Heart right ventricle (tissue), 16 donors: ENCODE results near the gene SENP5. TPM values are rescaled to one million over a fixed set of nuclear protein-coding genes. Genes with fewer than 3 reads are reported as not detected.

Experiments
- ATAC-seq, 8 donors: fragments of 200-7000 bp; cut with Tn5 transposase; one replicate each; pipeline ENCODE4 v1.9.1; 2020; ENCODE audit warnings: mild to moderate bottlenecking in 8 of 8, moderate library complexity in 8 of 8, moderate number of reproducible peaks in 1 of 8
- DNase-seq, 2 donors: peaks; one replicate each; pipeline ENCODE4 v3.0.0-alpha.2; 2020
- H3K27ac ChIP-seq, 10 donors: fragments of 200-600 bp; sonication (generic) in 2 of 10; one replicate each; pipeline versions ENCODE4 v1.5.0 to v1.8.0; 2020 to 2022; ENCODE audit warnings: mild to moderate bottlenecking in 3 of 10
- H3K27me3 ChIP-seq, 7 donors: fragments of 200-600 bp; one replicate each; pipeline ENCODE4 v1.8.0; 2021 to 2022; ENCODE audit warnings: mild to moderate bottlenecking in 2 of 7
- H3K36me3 ChIP-seq, 9 donors: fragments of 200-600 bp; sonication (generic) in 1 of 9; one replicate each; pipeline versions ENCODE4 v1.5.0 to v1.8.0; 2020 to 2022; ENCODE audit warnings: mild to moderate bottlenecking in 2 of 9
- H3K4me1 ChIP-seq, 9 donors: fragments of 200-600 bp; sonication (generic) in 1 of 9; one replicate each; pipeline versions ENCODE4 v1.5.0 to v1.8.0; 2020 to 2022; ENCODE audit warnings: mild to moderate bottlenecking in 4 of 9
- H3K4me3 ChIP-seq, 10 donors: fragments of 200-600 bp; sonication (generic) in 2 of 10; one replicate each; pipeline versions ENCODE4 v1.5.0 to v1.8.0; 2020 to 2022; ENCODE audit warnings: mild to moderate bottlenecking in 7 of 10, moderate library complexity in 2 of 10
- H3K9me3 ChIP-seq, 11 donors: fragments of 200-600 bp in 10 of 11; sonication (generic) in 2 of 11; one replicate each; pipeline versions ENCODE4 v1.5.0 to v1.8.0; 2013 to 2022; ENCODE audit warnings: mild to moderate bottlenecking in 2 of 11, control low read depth in 1 of 11, moderate library complexity in 1 of 11
- WGBS, 2 donors: extraction: QIAGEN DNeasy Blood & Tissue Kit; methylation state at CpG; one replicate each; pipeline ENCODE4 v1.1.7; 2013; ENCODE audit warnings: inconsistent platforms in 1 of 2; 5-methylcytosine and 5-hydroxymethylcytosine counted together
- intact Hi-C, 10 donors: fragments of 100-400 bp; cut with DNase I; formaldehyde crosslinking; loops; one replicate each; pipeline versions ENCODE4 v1.11.1 to v1.14.2; 2022
- polyA plus RNA-seq, 2 donors: library from polyadenylated mRNA; stranded (reverse); fragments of 200-250 nt; gene quantifications; one replicate each; pipeline ENCODE4 v1.2.3, GENCODE V29; 2013
- total RNA-seq, 10 donors: library from RNA; stranded (reverse); fragmentation: NEBNext Ultra II Directional in 3 of 10; extraction: Animal tissue kit (Norgen Biotek cat#: 25700) in 3 of 10; gene quantifications; one replicate each; pipeline versions ENCODE4 v1.2.1 to v1.2.4, GENCODE V29; 2021 to 2023
- TF ChIP-seq, protein P1 (sequence below), 9 donors: fragments of 200-600 bp; sonication (generic) in 2 of 9; IDR thresholded peaks; one replicate each; pipeline versions ENCODE4 v1.5.0 to v1.8.0; 2021 to 2022; ENCODE audit warnings: antibody characterized with exemption in 9 of 9, mild to moderate bottlenecking in 5 of 9, moderate library complexity in 1 of 9
- donor health status: Arrhythmogenic right ventricular cardiomyopathy.
- donor health status: ischemic (EF 13 %, LVEDD 7.1; RV severe dilation, severe dysfunction).
- donor health status: healthy with polysubstance abuse.
- donor health status: DM: no; HTN: yes; CAD: no.
- donor health status: DM: no; HTN: no; CAD: no.
- donor health status: ischemic (EF 25% LVEDD 6.9; RV normal size, moderate dysfunction).
- donor health status: ischemic (EF 25% LVEDD 5.7; RV mildly dilated, moderate dysfunction).
- donor health status: healthy.
- donor health status: DM: yes; HTN: yes; CAD: no.
- donor health status: Ischemic cardiomyopathy.
- donor health status: ischemic (EF 35%, LVEDD 5.7; RV mildly dilated, moderate dysfunction).
- donor health status: nonischemic (EF 11% LVEDD 7.7; RV severe dilation, severe dysfunction).
- donor health status: DM: yes; HTN: yes; CAD: no.
- donor health status: PGD.
- donor health status: ischemic (EF 29% LVEDD 5.4; RV normal size, mild dysfunction).
- donor health status: nonischemic (EF 23%, LVEDD 6.1; RV moderate dilation, normal function).

SENP5 gene
- total and polyA plus RNA-seq, 12 donors = 5.8 to 24.9 (median 20.3) TPM

DNA sequence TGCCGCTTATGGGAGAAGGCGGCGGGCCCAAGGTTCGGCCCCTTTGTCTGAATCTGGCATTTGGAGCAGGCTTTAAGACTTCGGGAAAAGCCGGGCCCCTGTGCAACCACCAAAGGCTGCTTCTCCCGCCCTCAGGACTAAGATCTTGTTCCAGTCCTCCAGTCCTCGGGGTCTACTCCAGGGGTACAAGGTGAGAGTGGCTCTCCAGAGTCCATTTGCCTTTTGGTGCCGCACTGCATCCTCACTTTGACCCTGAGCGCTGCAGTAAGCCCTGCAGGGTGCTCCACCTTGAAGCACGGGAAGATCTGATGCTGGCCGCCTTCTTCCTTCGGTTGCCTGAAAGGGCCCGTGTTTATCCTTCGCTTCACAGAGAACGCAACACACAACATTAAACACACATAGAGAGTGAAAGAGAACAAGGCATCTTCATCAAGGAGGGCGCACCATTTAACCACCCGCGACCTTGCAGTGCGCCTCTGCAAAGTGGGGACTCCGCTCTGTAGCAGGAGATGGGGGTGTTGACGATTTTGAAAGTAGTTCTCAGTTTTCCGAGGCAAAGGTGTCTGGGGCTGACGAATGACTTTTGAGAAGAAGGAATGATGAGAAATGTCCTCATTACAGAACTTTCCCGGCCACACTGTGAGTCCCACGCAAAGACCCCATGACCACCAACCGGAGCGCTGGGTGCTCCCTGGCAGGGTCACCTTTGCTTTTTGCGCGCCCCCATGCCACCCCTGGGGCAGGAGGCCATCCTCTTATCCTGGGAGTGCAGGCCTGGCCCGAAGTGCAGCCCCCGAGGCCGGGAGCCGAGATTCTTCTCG, 99.9 kb downstream of the SENP5 start:
- 60 to 69% methylated on average over 35 of the region's 35 CpGs for WGBS, 2 donors
- no peaks in the 10 kb centered on the region for H3K27me3 ChIP-seq
- ATAC-seq (peak in 1 of 8 donors; percentile 8), DNase-seq (no peak)
- H3K4me1 ChIP-seq = peaks cover 5 to 18% (median 11%) of the 10 kb centered on the region in 9 donors
- peak overlapping the region; percentile 77 to 99 (median 87) for H3K4me3 ChIP-seq
- TF ChIP-seq, protein P1, sequence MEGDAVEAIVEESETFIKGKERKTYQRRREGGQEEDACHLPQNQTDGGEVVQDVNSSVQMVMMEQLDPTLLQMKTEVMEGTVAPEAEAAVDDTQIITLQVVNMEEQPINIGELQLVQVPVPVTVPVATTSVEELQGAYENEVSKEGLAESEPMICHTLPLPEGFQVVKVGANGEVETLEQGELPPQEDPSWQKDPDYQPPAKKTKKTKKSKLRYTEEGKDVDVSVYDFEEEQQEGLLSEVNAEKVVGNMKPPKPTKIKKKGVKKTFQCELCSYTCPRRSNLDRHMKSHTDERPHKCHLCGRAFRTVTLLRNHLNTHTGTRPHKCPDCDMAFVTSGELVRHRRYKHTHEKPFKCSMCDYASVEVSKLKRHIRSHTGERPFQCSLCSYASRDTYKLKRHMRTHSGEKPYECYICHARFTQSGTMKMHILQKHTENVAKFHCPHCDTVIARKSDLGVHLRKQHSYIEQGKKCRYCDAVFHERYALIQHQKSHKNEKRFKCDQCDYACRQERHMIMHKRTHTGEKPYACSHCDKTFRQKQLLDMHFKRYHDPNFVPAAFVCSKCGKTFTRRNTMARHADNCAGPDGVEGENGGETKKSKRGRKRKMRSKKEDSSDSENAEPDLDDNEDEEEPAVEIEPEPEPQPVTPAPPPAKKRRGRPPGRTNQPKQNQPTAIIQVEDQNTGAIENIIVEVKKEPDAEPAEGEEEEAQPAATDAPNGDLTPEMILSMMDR (IDR thresholded peaks at IDR 0.05) = no peak
- intact Hi-C loops = loop anchor here in 5 of 10 donors (2.0 to 10.0 kb wide), 4 partner anchors 25 to 423 kb away; partner anchors contain the start of gene NCBP2 (in 1 of the 5)
- H3K27ac ChIP-seq = peak overlapping the region in 4 of 10 donors; percentile 46 to 83 (median 55)
- H3K36me3 ChIP-seq = peaks cover 0 to 12% (median 0%) of the 10 kb centered on the region in 9 donors
- H3K9me3 ChIP-seq = no peaks in the 10 kb centered on the region

DNA sequence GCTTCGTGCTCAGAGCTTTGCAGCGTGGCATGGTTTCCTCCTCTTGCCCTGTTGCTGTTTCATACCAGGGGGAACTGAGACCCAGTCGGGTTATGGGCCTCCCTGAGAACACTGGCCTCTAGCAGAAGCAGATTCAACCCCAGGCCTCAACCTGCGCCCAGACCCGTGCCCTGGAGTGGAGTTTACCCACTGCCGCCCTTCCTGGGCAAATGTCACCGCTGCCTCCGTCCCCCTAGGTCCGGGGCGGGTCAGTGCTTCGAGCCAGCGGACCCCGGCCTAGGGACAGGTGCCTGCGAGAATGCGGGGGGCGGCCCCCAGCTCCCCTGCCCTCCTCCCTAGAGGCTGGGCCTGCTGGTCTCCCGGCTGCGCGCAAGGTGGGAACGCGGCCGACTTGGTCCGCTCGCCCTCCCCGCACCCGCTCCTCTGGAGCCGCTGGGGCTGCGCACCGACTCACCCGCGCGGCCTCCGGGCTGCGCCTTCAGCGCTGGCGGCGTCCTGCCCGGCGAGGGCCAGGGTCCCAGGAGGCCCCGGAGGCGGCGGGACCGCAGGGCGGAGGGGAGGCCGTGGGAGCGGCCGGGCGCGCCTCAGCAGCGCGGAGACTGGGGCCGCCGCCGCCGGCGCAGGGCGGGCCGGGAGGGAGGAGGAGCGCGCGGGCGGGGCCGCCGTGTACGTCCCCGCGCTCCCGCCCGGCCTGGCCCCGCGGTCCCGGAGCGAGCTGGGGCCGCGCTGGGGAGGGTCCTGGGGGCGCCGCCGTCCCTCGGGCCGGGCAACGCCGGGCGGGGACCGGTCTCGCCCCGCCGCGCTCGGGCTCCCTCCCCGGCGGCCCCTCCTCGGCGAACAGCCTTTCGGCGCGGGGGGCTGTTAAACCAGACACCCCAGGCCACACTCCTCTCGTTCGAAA, 100.8 kb downstream of the SENP5 start, which contains the start of gene PIGZ:
Gene PIGZ, minus strand, starts transcription at position 601 of the 901 bp plus-strand sequence. CDS start 16,802 bp downstream, outside the sequence.
- TF ChIP-seq, protein P1 (IDR thresholded peaks at IDR 0.05) = no peak
- ATAC-seq (peak; percentile 65 to 88 (median 80)), DNase-seq (peak in 1 of 2 donors; percentile 55)
- H3K27ac ChIP-seq = peak within 1 kb of the TSS in 9 of 10 donors; percentile 77 to 90 (median 85)
- WGBS, 2 donors = 1 to 5% methylated on average over 37 to 98 of the region's 98 CpGs
- peaks cover 0 to 9% (median 0%) of the 10 kb centered on the region in 9 donors for H3K36me3 ChIP-seq
- peaks cover 5 to 18% (median 11%) of the 10 kb centered on the region in 9 donors for H3K4me1 ChIP-seq
- intact Hi-C loops = loop anchor here in 5 of 10 donors (1.0 to 10.0 kb wide), 5 partner anchors 26 to 424 kb away; partner anchors contain the start of gene NCBP2 (in 1 of the 5)
- no peaks in the 10 kb centered on the region for H3K9me3 ChIP-seq
- H3K4me3 ChIP-seq = peak within 1 kb of the TSS; percentile 77 to 99 (median 87)
- H3K27me3 ChIP-seq = no peaks in the 10 kb centered on the region

DNA sequence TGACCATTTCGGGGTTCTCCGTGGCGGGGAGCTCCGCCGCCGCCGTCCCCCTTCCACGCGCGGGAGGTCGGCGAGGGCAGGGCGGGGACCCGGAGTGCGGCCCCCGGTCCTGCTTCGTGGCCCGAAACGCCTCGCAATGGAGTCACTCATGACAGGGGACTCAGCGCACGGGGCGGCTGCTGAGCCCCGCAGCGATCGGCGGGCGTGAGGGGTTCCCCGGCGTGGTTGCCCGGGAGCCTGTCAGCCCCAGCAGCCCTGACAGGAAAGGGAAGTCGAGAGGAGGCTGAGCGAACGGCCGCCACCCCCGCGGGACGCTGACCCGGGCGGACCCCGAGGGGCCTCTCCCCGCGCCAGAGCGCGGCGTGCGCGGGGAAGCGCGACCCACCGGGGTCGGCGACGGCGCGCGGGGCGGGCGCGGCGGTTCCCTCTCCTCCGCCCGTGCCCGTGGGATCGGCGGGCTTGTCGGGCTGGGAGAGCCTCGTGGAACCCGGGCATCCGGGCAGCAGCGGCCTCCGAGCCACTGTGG, 101.5 kb downstream of the SENP5 start:
- peak overlapping the region; percentile 77 to 99 (median 87) for H3K4me3 ChIP-seq
- H3K9me3 ChIP-seq = no peaks in the 10 kb centered on the region
- no peaks in the 10 kb centered on the region for H3K27me3 ChIP-seq
- H3K4me1 ChIP-seq = peaks cover 5 to 18% (median 11%) of the 10 kb centered on the region in 9 donors
- TF ChIP-seq, protein P1 (IDR thresholded peaks at IDR 0.05) = no peak
- WGBS, 2 donors = 0% methylated on average over 61 to 72 of the region's 72 CpGs
- DNase-seq = peak; percentile 22 to 39
- H3K27ac ChIP-seq = peak overlapping the region in 9 of 10 donors; percentile 77 to 90 (median 85)
- ATAC-seq = peak in 7 of 8 donors; percentile 16 to 44 (median 24)
- peaks cover 0 to 6% (median 0%) of the 10 kb centered on the region in 9 donors for H3K36me3 ChIP-seq
- intact Hi-C loops = loop anchor here in 5 of 10 donors (1.0 to 10.0 kb wide), 5 partner anchors 26 to 424 kb away; partner anchors contain the start of gene NCBP2 (in 1 of the 5)
